ENCODE measurements around the gene RPL36AL.

RPL36AL gene

DNA sequence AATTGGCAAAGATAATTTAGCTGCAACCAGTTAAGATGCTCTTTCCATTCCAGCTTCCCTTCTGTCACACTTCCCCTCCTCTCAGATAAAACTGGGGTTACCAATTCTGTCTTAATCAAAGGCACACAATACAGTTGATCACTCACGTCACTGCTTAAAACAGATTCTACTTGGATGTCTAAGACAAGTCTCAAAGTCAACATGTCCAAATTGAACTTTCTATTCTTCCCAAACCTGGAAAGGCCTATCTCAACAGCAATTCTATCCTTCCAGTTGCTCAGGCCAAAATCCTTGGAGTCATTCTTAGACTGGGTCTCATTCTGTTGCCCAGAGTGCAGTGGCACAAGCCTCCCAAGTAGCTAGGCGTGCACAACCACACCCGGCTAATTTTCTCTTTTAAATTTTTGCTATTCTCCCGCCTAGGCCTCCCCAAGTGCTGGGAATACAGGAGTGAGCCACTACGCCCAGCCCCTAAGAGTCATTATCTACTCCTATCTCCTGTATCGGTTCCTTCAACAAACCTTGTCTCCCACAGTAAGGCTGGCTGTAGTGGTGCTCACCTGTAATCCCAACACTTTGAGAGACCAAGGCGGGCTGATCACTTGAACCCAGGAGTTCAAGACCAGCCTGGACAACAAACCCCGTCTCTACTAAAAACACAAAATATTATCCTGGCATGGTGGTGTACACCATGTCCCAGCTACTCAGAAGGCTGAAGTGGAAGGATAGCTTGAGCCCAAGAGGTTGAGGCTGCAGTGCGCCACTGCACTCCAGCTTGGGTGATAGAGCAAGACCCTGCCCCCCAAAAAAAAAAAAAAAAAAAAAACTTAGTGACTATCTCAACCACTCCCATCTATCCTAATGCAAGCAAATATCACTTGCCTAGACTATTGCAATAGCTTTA is 39.0 kb downstream of the RPL36AL start:
- DNase-seq (ENCODE audit: low spot score) = no peak

DNA sequence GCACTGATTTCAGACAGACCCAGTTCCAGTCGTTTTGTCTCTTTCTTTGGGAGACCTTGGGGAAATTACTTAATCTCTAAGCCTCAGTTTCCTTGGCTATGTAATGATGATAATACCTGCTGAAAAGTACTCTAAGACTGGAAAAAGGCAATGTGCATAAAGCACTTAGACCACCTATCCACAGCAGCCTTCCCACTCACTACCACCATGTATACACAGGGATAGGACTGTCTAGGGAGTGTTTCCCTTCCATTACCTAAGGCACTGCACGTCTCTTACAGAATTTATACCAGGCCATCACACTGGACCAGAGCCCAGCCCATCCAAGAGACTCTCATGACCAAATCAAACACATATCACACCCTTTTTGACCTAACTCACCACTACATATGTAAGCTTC is 40.6 kb downstream of the RPL36AL start:
- no peak for DNase-seq (ENCODE audit: low spot score)

DNA sequence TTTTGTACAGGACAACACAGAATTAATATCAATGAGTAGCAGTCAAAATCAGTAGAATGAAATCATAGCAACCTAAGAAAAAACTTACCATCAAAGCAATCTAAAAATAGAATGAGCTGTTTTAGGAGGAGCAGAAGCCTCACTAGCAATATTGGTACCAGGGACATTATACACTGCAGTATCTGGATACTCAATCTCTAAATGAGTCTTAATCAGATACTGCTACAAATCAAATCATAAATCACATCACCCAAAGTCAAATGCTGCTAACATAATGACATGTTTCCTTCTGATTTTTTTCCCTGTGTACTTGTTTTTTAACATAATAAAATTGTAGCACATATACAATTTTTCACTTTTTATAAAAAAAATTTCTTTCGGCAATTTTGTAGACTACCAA is 42.3 kb downstream of the RPL36AL start:
- DNase-seq (ENCODE audit: low spot score) = no peak

- DNase-seq (ENCODE audit: low spot score) = no peak
Measured at GRCh38 chr14:49574038-49574437, 46.4 kb downstream of the RPL36AL start.

DNA sequence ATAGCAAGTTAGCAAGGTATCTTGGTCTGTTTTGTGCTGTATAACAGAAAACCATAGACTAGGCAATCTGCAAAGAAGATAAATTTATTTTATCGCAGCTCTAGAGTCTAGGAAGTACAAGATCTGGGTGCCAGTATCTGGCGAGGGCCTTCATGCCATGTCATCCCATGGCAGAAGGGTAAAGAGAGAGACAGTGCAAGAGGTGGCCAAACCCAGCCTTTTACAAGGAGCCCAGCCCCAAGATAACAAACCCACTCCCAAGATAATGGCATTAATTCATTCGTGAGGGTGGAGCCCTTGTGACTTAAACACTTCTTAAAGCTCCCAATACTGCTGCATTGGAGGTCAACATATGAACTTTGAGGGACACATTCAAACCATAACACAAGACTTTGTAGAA is 51.1 kb downstream of the RPL36AL start:
- no peak for DNase-seq (ENCODE audit: low spot score)
